ENCODE data around the gene EXOC4. TPM values are rescaled to one million over a fixed set of nuclear protein-coding genes. Genes with fewer than 3 reads are reported as not detected.

EXOC4 gene
- total RNA-seq, 1 donor from 2014 or later, result 94.0 TPM

DNA sequence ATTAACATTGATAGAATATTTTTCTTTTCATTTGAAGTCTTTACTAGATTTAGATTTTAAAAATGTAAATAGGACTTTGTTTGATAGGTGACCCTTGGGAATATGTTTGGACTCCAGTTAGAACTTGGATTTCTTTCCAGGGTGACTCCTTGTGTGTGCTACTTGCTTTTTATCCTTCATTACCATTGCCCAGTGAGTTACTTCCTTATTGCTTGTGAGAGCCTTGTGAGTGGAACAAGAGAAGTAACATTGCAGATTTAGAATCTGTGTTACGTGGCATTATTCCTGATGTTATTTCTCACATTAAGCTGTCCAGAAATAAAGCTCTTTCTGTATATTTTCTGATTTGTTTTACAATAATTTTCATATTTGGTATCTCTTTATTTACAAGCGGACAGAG, 746.3 kb downstream of the EXOC4 start:
- H3K27ac Mint-ChIP-seq (ENCODE audit: unreplicated experiment), result no peak overlapping the region
- H3K4me1 Mint-ChIP-seq (ENCODE audit: unreplicated experiment), result no peaks in the 10 kb centered on the region
- no peaks in the 10 kb centered on the region for H3K9me3 Mint-ChIP-seq (ENCODE audit: unreplicated experiment)
- no peaks in the 10 kb centered on the region for H3K36me3 Mint-ChIP-seq (ENCODE audit: low read depth, unreplicated experiment)
- H3K4me3 Mint-ChIP-seq (ENCODE audit: unreplicated experiment), result no peak overlapping the region
- no peak for TF ChIP-seq CTCF (IDR thresholded peaks at IDR 0.05; ENCODE audit: unreplicated experiment)
- H3K27me3 Mint-ChIP-seq (ENCODE audit: unreplicated experiment), result no peaks in the 10 kb centered on the region
- DNase-seq (ENCODE audit: low spot score), result no peak

DNA sequence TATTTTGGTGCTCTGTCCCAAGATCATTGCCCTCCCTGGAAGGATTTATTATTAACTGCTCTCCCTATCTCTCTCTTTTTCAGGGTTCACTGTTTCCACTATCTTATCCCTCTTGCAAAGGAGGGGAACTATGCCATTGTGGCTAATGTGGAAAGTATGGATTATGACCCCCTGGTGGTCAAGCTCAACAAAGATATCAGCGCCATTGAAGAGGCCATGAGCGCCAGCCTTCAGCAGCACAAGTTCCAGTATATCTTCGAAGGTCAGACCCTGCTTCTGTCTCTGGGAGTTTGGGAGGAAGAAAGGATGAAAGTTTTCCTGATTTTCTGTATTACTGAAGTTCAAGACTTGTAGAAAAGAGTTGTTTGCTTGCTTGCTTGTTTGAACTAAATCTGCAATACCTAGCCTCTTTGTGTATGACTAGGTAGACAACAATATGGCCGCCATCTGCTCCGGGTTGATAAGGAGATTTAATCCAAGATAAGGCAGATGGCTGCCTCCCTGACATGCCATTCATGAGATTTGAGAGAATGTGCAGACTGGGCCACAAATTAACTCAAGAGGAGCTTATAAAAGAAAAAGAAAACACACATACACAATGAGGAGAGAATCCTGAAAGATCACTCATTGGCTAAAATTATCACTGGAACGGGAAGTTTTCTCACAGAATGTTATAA, 752.1 kb downstream of the EXOC4 start:
- Mint-ChIP-seq H3K9me3 (ENCODE audit: unreplicated experiment) (no peaks in the 10 kb centered on the region), H3K27ac (ENCODE audit: unreplicated experiment) (no peak overlapping the region), H3K4me1 (ENCODE audit: unreplicated experiment) (no peaks in the 10 kb centered on the region), H3K27me3 (ENCODE audit: unreplicated experiment) (no peaks in the 10 kb centered on the region), H3K36me3 (ENCODE audit: low read depth, unreplicated experiment) (peaks cover 6% of the 10 kb centered on the region), H3K4me3 (ENCODE audit: unreplicated experiment) (no peak overlapping the region)
- no peak for TF ChIP-seq CTCF (IDR thresholded peaks at IDR 0.05; ENCODE audit: unreplicated experiment)
- DNase-seq (ENCODE audit: low spot score), result no peak

DNA sequence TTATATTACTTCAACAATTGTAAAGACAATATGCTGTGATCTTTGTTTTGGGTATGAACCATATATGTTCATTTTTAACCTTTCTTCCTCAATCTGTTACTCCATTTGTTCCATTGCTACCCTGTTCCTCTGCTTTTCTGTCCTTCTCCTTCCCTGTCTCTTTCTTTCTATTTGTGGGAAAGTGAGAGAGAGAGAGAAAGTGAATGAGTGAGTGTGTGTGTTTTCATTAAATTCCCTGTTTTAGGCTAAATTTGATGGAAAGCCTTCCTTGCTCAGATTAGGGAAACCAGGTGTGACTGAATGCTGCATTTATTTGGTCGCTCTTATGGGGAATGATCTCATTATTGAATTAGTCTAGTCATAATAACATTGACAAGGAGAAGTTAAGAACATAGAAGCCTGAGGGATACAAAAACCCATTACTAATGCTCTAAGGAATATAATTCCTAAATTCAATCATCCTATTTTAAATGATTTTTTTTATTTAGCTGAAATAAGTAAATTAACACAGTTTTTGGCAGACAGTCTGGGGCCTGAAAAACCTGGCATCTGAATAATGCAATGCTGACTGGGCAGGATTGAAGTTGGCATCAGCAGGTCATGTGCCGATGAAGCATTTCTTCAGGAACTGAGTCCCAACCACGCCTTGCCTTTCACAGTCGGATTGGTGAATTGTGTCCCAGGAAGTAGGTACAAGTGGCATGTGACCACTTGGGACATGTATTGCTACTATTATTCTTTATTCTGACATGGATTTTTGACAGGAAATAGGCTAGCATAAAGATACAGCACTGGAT, 756.6 kb downstream of the EXOC4 start:
- no peaks in the 10 kb centered on the region for H3K4me1 Mint-ChIP-seq (ENCODE audit: unreplicated experiment)
- H3K27me3 Mint-ChIP-seq (ENCODE audit: unreplicated experiment), result no peaks in the 10 kb centered on the region
- no peak overlapping the region for H3K27ac Mint-ChIP-seq (ENCODE audit: unreplicated experiment)
- no peak for TF ChIP-seq CTCF (IDR thresholded peaks at IDR 0.05; ENCODE audit: unreplicated experiment)
- H3K36me3 Mint-ChIP-seq (ENCODE audit: low read depth, unreplicated experiment), result peaks cover 6% of the 10 kb centered on the region
- H3K4me3 Mint-ChIP-seq (ENCODE audit: unreplicated experiment), result no peak overlapping the region
- no peak for DNase-seq (ENCODE audit: low spot score)
- no peaks in the 10 kb centered on the region for H3K9me3 Mint-ChIP-seq (ENCODE audit: unreplicated experiment)

GRCh38 chr7:134013249-134013648, 760.4 kb downstream of the EXOC4 start:
- Mint-ChIP-seq H3K4me3 (ENCODE audit: unreplicated experiment) (no peak overlapping the region), H3K27ac (ENCODE audit: unreplicated experiment) (no peak overlapping the region), H3K9me3 (ENCODE audit: unreplicated experiment) (no peaks in the 10 kb centered on the region), H3K4me1 (ENCODE audit: unreplicated experiment) (no peaks in the 10 kb centered on the region), H3K27me3 (ENCODE audit: unreplicated experiment) (no peaks in the 10 kb centered on the region), H3K36me3 (ENCODE audit: low read depth, unreplicated experiment) (no peaks in the 10 kb centered on the region)
- no peak for DNase-seq (ENCODE audit: low spot score)
- TF ChIP-seq CTCF (IDR thresholded peaks at IDR 0.05; ENCODE audit: unreplicated experiment), result no peak

DNA sequence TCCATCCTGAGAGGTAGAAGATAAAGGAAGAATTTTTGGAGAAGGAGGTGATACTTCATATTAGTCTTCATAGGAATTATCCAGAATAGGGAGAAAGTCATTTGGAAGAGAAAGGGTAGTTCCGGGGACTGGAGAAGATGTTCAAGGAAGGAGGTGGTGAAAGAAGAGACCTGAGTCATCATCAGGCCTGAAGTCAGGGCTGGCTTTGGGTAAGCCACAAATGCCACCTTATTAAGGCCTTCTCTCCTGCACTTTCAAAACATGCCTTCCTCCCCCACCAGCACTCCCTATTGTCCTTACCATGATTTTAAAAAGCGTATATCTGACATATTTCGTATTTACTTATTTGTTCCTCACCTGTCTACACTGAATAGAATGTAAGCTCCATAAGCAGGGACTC, 762.1 kb downstream of the EXOC4 start:
- no peak overlapping the region for H3K27ac Mint-ChIP-seq (ENCODE audit: unreplicated experiment)
- H3K9me3 Mint-ChIP-seq (ENCODE audit: unreplicated experiment), result no peaks in the 10 kb centered on the region
- no peaks in the 10 kb centered on the region for H3K36me3 Mint-ChIP-seq (ENCODE audit: low read depth, unreplicated experiment)
- no peak for TF ChIP-seq CTCF (IDR thresholded peaks at IDR 0.05; ENCODE audit: unreplicated experiment)
- no peak overlapping the region for H3K4me3 Mint-ChIP-seq (ENCODE audit: unreplicated experiment)
- no peaks in the 10 kb centered on the region for H3K4me1 Mint-ChIP-seq (ENCODE audit: unreplicated experiment)
- no peak for DNase-seq (ENCODE audit: low spot score)
- H3K27me3 Mint-ChIP-seq (ENCODE audit: unreplicated experiment), result no peaks in the 10 kb centered on the region
